HG03571 (cell line): ENCODE data around the gene PLIN4.

ENCODE experiments used
- ATAC-seq: cut with Tn5 transposase; IDR thresholded peaks from one replicate; pipeline ENCODE4 v1.9.1; 2021; ENCODE audit not compliant: unreplicated experiment

PLIN4 gene

DNA sequence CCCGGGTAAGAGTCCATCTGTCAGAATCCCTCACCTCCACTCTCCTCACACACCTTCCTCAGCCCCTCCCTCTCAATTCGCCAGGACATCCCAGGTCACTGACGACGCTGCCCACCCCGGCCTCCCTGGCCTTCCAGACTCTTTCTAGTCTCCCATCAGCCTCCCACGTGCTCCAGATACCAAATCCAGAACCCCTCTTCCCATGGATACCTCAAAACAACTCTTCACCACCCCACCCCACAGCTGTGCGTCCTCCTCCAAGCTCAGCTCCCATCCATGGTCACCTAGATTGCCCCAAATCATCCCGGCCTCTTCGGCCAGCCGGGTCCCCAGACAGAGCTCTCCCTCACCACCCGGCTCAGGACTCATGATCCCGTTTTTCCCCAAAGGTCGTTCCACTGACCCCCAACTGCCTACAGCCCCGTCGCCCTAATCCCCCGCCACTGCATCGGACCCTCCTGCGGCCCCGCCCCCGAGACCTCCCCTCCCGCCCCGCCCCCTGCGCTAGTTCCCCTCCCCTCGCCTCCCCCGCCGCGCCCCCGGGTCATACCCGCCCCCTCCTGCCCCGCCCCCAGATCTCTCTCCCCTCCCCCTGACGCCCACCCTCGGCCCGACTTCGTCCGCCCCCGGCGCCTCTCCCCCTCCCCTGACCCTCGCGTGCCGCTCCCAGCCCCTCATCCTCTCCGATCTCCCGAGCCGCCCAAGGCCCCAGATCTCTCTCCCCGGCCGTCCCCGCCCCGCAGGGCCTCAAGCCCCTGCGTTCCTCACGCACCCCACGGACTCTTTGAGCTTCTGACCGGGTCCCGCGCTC lies 61.2 kb downstream of the PLIN4 start:
- ATAC-seq = no peak

DNA sequence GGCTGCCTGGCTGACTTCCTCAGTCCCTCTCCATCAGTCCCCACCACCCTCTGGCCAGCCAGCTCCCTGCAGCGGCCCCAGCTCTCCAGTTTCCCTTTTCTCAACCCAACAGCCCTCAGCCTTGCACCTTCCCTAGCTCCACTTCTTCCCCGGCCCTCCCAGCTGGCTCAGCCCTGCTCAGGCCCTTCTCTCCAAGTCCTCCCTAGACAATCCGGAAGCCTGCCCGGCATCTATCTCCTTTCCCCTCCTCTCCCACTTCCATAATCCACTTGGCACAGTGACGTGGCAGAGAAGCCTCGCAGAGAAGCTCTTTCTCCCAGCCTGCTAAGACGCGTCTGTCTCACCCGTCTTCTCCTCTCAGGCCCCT lies 61.8 kb downstream of the PLIN4 start:
- no peak for ATAC-seq

- no peak for ATAC-seq
These were observed 62.4 kb downstream of the PLIN4 start for GRCh38 chr19:4455719-4456475.

DNA sequence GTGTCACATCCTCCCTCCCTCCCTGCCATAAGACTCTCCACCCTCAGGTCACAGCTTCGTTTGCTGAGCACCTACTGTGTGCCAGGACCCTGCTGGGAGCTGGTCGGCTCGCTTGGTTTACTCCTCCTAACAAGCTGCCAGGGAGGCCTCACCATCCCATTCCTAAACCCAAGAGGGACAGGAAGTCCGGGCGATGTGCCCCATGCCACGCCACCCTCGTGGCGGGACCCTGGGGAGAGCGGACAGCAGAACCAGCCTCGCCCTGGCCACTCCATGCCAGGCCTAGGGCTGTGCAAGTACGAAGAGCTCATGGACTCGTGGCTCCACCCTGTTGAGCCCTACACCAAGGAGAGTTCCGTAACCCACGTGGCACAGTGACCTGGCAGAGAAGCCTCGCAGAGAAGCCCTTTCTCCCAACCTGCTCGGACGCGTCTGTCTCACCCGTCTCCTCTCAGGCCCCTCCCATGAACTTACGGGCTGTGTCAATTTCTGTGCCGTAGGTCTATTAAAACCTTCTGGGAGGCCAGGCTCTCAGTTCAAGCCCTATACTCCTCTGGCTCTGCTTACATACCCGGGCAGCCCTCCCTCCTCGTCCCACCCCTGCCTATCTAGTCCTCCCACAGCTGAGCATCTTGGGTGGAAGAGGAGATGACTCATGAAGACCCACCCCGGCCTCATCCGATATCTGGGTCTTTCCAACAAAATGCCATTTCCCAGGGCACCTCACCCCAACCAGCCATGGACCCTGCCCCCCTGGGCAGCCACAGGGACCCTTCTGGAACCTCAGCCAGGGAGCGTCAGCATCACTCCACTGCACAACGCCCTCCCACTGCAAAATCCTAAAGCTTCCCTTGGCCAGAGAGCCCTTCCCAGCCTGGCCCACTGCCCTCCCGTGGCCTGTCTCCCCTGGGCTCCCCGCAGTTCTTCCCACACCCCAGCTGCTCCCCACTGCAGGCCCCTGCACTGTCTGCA lies 63.3 kb downstream of the PLIN4 start:
- ATAC-seq = no peak

- ATAC-seq = no peak
These were observed 64.8 kb downstream of the PLIN4 start for GRCh38 chr19:4453232-4454179.

GRCh38 chr19:4452230-4452990 lies 65.9 kb downstream of the PLIN4 start:
- no peak for ATAC-seq
